ACC112 (cell line): Measurements from ENCODE around the gene OTOG.

Experiments
- H2AFZ ChIP-seq: fragments of 200-600 bp; sonication (generic); one replicate; pipeline ENCODE4 v1.6.0; 2017; ENCODE audit warnings: antibody characterized with exemption, low read length; ENCODE audit not compliant: unreplicated experiment
- H3K27ac ChIP-seq: fragments of 200-600 bp; sonication (generic); 2 replicates; pipeline ENCODE4 v1.5.1; 2014; ENCODE audit warnings: low read depth, mild to moderate bottlenecking, antibody characterized with exemption, low read length, moderate library complexity
- H3K27me3 ChIP-seq: fragments of 200-600 bp; sonication (generic); 2 replicates; pipeline ENCODE4 v1.6.1; 2014; ENCODE audit warnings: mild to moderate bottlenecking, antibody characterized with exemption, low read length, moderate library complexity, mixed read lengths; ENCODE audit not compliant: insufficient read depth
- H3K36me3 ChIP-seq: fragments of 200-600 bp; sonication (generic); 2 replicates; pipeline ENCODE4 v1.6.1; 2016; ENCODE audit warnings: mild to moderate bottlenecking, antibody characterized with exemption, low read length, moderate library complexity, mixed read lengths; ENCODE audit not compliant: insufficient read depth
- H3K4me1 ChIP-seq: fragments of 200-600 bp; sonication (generic); one replicate; pipeline ENCODE4 v1.6.1; 2016; ENCODE audit warnings: low read length, mixed read lengths; ENCODE audit not compliant: insufficient read depth, unreplicated experiment, control insufficient read depth
- H3K4me3 ChIP-seq: fragments of 200-600 bp; sonication (generic); 2 replicates; pipeline ENCODE4 v1.5.1; 2014; ENCODE audit warnings: mild to moderate bottlenecking, low read depth, low read length
- H3K79me2 ChIP-seq: fragments of 200-600 bp; sonication (generic); one replicate; pipeline ENCODE4 v1.6.0; 2016; ENCODE audit warnings: low read length; ENCODE audit not compliant: control insufficient read depth, unreplicated experiment, insufficient read depth

Gene OTOG

DNA sequence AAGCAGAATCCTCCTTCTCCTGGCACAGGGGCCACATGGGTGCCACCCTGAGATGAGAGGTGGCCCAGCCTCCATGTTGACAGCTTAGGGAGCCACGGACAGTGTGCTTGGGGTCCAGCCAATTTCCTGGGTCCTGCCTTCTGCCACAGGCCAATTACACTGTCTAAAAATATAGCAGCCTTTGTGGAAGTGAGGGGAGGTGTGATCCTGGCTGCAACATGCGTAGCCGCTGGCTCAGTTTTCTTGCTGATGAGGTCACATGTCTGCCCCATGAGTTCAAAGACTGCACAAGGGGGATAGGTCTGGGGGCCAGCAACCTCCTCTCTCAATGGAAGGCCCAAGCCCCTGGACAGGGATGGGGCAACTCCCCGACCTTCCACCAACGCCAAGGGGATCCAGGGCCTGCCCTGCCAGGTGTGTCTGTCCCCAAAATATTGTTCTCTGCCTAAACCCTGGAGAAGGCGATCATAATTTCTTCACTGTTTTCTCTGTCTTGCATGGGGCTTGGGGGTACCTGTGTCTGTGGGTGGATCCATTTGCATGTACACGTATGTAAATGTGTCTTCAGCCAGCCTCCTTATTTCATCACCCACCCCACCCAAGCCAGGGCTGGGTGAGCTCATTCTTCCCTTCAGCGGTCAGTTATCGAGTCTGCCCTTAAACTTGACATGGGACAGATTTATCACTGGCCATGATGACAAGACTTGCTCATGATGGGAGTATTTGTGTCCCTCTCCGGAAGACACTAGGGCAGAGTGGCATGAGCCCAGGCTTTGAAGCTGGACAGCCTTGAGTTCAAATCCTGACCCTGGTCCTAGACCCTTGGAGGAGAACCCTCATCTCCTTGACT is 59.4 kb downstream of the OTOG start:
- Histone ChIP-seq H3K79me2 (no peaks in the 10 kb centered on the region), H3K27me3 (peaks cover 23% of the 10 kb centered on the region), H2AFZ (no peak overlapping the region), H3K4me1 (no peaks in the 10 kb centered on the region), H3K27ac (no peak overlapping the region), H3K36me3 (no peaks in the 10 kb centered on the region), H3K4me3 (no peak overlapping the region)

DNA sequence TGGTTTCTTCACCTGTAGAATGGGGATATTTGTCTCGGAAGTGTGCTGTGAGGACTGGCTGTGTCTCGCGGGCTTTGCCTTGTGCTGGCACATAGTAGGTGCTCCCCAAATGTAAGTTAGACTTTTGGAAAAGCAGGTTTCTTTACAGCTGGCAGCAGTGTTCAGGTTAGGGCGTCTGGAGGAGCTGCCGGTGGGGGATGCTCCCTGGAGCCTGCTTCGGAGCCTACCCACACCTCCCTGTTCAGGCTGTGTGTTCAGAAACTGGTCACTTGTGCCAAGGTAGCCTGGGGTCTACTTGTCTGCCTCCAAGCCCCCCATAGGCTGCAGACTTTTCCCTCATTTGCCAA is 60.0 kb downstream of the OTOG start:
- H3K79me2 ChIP-seq, result no peaks in the 10 kb centered on the region
- no peaks in the 10 kb centered on the region for H3K36me3 ChIP-seq
- H3K4me3 ChIP-seq, result no peak overlapping the region
- no peaks in the 10 kb centered on the region for H3K4me1 ChIP-seq
- H3K27ac ChIP-seq, result no peak overlapping the region
- H2AFZ ChIP-seq, result no peak overlapping the region
- H3K27me3 ChIP-seq, result peaks cover 27% of the 10 kb centered on the region

DNA sequence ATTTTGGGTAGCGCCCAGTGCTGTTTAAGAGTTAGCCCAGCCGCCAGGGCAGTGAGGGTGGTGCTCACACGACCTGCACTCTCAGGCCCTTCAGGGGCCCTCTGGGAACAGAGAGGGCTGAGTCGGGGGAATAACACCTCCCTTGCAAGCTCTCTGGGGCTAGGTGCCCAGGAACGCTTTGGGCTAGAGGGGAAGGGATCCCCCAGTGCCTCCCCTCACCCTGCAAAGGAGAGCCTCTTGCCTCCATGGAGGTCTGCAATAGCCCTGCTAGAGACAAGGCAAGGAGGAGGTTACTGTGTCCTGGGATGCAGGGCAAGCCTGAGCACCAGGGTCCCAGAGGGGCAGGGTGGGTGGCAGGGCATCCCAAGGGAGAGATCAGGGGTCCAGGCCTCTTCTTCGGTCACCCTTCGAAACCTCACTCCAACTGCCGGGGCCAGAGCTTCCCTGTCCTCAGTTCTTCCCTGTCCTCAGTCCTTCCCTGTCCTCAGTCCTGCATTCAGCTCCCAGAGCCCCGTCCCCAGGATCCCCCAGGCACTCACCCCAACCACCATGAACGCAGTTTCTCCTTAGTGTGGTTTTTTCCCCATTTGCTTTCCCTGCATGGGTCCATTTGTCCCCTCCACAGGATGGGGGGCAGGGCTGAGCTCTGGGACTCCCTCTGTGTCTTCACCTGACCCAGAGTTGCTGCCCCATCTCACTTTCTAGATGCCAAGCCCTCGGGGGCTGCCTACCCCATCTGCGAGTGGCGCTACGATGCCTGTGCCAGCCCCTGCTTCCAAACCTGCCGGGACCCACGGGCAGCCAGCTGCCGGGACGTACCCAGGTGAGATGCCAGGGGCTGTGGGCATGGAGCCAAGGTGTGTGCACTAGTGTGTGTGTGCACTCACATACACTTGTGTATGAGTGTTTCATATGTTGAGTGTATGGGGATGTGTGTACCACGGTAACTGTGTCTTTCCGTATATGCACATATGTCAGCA is 60.8 kb downstream of the OTOG start:
- no peak overlapping the region for H3K4me3 ChIP-seq
- peaks cover 34% of the 10 kb centered on the region for H3K27me3 ChIP-seq
- no peak overlapping the region for H2AFZ ChIP-seq
- H3K4me1 ChIP-seq, result no peaks in the 10 kb centered on the region
- no peaks in the 10 kb centered on the region for H3K36me3 ChIP-seq
- no peaks in the 10 kb centered on the region for H3K79me2 ChIP-seq
- no peak overlapping the region for H3K27ac ChIP-seq

DNA sequence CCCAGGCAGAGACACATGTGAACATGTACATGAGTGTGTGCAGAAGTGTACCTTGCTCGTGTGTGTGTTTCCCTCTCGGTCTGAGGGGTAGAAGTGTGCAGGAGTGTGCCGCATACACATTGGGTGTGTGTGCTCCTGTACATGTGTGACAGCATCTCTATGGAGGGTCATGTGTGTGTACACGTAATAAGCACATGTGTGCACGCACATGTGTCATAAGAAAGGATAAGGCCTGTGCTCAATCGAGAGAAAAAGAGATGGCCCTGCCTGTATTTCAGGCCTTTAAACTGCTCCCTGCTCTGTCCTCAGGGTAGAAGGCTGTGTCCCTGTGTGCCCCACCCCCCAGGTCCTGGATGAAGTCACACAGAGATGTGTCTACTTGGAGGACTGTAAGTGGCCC is 61.8 kb downstream of the OTOG start:
- Histone ChIP-seq H3K27me3 (peaks cover 41% of the 10 kb centered on the region), H3K36me3 (no peaks in the 10 kb centered on the region), H3K79me2 (no peaks in the 10 kb centered on the region), H3K4me1 (no peaks in the 10 kb centered on the region), H3K4me3 (no peak overlapping the region), H2AFZ (no peak overlapping the region), H3K27ac (no peak overlapping the region)

GRCh38 chr11:17609291-17610084 is 62.4 kb downstream of the OTOG start:
- H3K79me2 ChIP-seq, result no peaks in the 10 kb centered on the region
- no peak overlapping the region for H3K27ac ChIP-seq
- H3K4me1 ChIP-seq, result no peaks in the 10 kb centered on the region
- H3K4me3 ChIP-seq, result no peak overlapping the region
- no peaks in the 10 kb centered on the region for H3K36me3 ChIP-seq
- H2AFZ ChIP-seq, result no peak overlapping the region
- H3K27me3 ChIP-seq, result peaks cover 48% of the 10 kb centered on the region

DNA sequence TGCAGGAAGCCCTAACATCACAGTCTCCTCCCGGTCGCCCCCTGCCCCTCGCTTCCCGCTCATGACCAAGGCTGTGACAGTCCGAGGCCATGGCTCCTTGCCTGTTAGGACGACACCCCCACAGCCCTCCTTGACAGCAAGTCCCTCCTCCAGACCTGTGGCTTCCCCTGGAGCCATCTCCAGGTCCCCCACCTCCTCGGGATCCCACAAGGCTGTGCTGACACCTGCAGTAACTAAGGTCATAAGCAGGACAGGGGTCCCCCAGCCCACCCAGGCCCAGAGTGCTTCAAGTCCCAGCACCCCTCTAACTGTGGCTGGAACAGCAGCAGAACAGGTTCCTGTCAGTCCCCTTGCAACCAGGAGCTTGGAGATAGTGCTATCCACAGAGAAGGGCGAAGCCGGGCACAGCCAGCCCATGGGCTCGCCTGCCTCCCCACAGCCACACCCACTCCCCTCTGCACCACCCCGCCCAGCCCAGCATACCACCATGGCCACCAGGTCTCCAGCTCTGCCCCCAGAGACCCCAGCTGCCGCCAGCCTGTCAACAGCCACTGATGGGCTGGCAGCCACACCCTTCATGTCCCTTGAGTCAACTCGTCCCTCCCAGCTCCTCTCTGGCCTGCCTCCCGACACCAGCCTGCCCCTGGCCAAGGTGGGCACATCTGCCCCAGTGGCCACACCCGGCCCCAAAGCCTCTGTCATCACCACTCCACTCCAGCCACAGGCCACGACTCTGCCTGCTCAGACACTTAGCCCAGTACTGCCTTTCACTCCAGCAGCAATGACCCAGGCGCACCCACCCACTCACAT is 63.2 kb downstream of the OTOG start:
- Histone ChIP-seq H3K36me3 (no peaks in the 10 kb centered on the region), H3K79me2 (no peaks in the 10 kb centered on the region), H3K27ac (no peak overlapping the region), H2AFZ (no peak overlapping the region), H3K27me3 (peaks cover 52% of the 10 kb centered on the region), H3K4me1 (no peaks in the 10 kb centered on the region), H3K4me3 (no peak overlapping the region)

DNA sequence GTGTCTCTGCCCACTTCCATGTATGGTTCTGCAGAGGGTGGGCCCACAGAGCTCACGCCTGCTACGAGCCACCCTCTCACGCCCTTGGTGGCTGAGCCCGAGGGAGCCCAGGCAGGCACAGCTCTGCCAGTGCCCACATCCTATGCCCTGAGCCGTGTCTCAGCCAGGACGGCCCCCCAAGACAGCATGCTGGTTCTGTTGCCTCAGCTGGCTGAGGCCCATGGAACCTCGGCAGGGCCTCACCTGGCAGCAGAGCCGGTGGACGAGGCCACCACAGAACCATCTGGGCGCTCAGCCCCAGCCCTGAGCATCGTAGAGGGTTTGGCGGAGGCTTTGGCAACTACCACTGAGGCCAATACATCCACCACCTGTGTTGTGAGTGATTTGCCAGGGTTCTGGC is 64.0 kb downstream of the OTOG start:
- Histone ChIP-seq H2AFZ (no peak overlapping the region), H3K4me1 (no peaks in the 10 kb centered on the region), H3K27me3 (peaks cover 54% of the 10 kb centered on the region), H3K36me3 (no peaks in the 10 kb centered on the region), H3K4me3 (no peak overlapping the region), H3K79me2 (no peaks in the 10 kb centered on the region), H3K27ac (no peak overlapping the region)

GRCh38 chr11:17611503-17612220 is 64.6 kb downstream of the OTOG start:
- Histone ChIP-seq H3K79me2 (no peaks in the 10 kb centered on the region), H3K27me3 (peaks cover 55% of the 10 kb centered on the region), H2AFZ (no peak overlapping the region), H3K27ac (no peak overlapping the region), H3K36me3 (no peaks in the 10 kb centered on the region), H3K4me3 (no peak overlapping the region), H3K4me1 (no peaks in the 10 kb centered on the region)

DNA sequence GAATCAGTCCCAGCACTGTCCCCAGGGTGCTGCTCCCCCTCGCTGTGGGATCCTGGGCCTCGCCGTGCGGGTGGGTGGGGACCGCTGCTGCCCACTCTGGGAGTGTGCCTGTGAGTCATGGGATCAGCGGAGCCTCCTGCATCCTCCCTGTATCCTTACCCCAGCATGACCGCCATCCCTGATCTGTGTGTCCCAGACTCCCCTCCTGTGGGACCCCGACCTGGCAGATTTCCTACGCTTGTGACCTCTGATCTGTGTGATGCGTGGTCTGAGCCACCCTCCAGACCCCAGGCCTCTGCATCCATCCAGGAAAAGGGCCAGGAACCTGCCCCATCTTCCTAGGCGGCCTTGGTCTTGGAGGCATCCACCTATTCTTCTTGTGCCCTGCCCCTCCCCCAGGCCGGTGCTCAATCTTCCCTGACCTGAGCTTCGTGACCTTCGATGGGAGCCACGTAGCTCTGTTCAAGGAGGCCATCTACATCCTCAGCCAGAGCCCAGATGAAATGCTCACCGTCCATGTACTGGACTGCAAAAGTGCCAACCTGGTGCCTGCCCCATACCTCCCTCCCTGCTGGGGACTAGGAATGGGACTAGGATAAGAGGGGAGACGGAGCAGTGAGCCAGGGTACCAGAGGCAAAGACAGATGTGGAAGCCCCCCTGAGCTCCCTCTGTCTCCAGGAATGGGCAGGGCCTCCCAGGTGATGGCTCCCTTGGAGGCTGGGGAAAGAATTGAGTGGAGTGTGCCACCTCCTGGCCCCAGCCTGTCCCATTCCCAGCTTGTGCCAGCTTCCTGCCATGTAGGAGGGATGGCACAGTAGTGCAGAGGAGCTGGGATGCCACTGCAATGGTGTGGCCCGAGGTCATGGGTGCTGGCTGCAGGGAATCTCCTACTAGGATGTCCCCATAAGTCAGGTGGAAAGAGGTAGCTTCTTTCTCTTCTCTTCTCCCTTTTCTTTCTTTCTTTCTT is 65.4 kb downstream of the OTOG start:
- no peak overlapping the region for H3K4me3 ChIP-seq
- no peaks in the 10 kb centered on the region for H3K79me2 ChIP-seq
- no peak overlapping the region for H2AFZ ChIP-seq

More for the DNA sequence above, 65.4 kb downstream of the OTOG start:
- Histone ChIP-seq H3K4me1 (no peaks in the 10 kb centered on the region), H3K36me3 (no peaks in the 10 kb centered on the region), H3K27ac (no peak overlapping the region), H3K27me3 (peaks cover 58% of the 10 kb centered on the region)
